Kidney tubule cell (primary cell): ENCODE data around the gene MED12L.
"Not testable (repeated sequence)": the region's sequence is repeated elsewhere in the genome, so short reads cannot be mapped to it uniquely, and the experiment has no call there.

ENCODE experiments used
- DNase-seq: peaks from one replicate; pipeline ENCODE4 v3.0.0-alpha.2; 2018; ENCODE audit warnings: low spot score

MED12L gene

DNA sequence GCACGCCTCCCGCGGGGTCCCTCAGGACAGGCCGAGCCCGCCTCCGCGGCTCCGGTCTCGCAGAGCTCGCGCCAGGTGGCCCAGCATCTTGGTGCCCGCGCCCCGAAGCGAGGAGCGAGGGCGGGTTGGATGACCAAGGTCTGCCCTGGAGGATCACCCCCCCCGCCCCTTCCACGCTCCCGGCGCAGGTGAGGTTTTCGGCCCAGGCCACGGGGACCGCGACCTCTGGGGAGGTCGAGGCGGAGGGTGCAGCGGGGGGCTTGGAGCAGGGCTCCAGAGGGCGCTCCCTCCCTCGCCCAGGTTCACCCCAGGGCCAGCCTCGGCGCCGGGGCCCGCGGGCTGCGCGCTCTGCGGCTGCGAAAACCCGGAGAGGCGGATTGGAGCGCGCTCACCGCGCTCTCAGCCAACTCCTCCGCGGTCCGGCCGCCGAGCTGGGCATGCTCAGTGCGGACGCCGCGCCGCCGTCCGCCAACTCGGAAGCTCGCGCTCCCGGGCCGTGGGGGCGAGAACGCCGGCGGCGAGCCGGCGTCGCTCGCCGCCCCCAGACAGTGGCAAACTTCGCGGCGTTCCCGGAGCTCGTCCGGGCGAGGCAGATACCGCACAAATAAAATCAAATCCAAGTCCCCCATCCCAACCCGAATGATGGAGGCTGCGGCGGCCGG is at the start of gene MED12L:
TSS of gene MED12L (plus strand) at position 438 of the 662 bp plus-strand sequence. CDS start 1,263 bp downstream, outside the sequence.
- DNase-seq = peak; percentile 77

DNA sequence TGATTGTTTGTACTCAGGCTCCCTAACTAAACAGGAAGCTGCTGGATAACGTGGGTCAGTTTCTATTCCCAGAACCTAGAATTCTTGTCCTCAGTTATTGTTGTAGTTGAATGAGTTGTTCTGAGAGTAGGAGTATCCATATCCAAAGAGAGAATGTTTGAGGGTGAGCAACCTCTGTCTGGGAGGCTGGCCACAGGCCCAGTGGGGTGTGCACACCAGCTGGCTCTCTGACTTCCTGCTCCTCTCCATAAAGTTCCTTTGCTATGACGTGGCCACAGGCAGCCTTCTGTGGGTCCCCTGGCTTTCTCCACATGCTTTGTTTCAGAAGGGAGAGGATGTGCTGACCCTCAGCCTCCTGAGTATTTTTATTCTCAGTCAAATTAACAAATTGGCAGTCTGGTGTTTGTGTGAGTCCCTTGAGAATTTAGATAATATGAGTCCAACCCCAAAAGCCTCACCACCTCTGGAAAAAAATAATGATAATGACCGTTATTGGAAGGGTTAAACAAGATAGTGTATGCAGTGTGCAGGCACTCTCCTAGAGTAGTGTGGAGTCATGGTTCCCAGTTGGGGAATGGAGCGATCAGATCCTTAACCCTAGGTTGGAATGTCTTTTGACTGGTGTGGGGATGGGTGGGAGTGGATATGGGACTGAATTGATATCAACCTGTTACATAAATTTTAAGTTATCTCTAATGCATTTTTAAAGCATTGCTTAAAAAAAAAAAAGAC is 47.6 kb upstream of the MED12L start:
- peak; percentile 90 for DNase-seq

DNA sequence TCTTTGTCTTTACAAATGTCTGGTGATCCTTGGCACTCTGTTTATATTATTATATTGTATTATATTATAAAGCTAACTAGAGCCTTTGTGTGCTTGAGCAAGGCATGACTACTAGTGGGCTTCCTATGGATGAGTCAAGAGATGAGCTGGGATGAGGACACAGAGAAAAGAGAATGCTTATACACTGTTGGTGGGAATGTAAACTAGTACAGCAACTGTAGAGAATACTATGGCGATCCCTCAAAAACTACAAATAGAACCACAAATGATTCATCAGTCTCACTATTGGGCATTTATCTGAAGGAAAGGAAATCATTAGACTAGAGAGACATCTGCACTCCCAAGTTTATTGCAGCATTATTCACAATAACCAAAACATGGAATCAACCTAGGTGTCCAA is 40.8 kb upstream of the MED12L start:
- DNase-seq = peak; percentile 21

- no peak for DNase-seq
Measured at GRCh38 chr3:151047636-151048035, 37.8 kb upstream of the MED12L start.

GRCh38 chr3:151051533-151051932 is 33.9 kb upstream of the MED12L start:
- DNase-seq = no peak

- DNase-seq = no peak
Measured at GRCh38 chr3:151052346-151052745, 33.1 kb upstream of the MED12L start.

- DNase-seq = no peak
Measured at GRCh38 chr3:151052756-151053155, 32.7 kb upstream of the MED12L start.

GRCh38 chr3:151058740-151059139 is 26.7 kb upstream of the MED12L start:
- DNase-seq = no peak

DNA sequence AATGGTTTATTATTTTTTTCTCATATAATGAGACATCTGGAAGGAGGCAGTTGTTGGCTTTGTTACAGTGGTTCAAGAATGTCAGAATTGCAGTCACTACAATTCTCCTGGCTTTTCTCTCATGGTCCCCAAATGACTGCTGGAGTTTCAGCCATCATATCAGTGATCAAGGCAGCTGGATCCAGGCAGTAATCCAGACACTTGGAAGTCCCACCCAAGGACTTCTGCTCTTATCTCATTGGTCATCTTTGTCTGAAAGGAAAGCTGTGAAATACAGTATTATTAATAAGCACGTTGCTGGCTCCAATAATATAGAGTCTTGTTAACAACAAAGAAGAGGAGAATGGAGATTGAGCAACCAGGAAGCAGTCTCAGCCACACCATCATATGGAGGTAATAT is 22.9 kb upstream of the MED12L start:
- no peak for DNase-seq

DNA sequence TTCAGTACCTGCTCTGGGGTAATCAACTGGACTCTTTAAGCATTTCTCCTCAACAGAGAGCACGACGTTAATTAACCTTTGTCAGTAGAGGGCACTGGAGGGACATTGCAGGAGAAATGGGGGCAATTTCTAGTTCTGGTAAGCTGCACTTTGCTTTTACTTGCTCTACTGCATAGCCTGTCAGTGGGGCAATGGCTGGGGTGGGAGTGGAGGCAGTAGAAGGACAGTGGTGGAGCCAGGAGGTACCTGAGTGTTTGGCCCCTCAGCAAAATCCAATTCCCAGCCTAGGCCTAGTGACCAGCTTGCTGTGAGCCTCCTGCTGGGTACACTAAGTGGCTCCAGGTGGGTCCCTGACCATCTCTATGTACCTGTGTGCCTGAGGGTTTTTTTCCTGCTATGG is 18.3 kb upstream of the MED12L start:
- no peak for DNase-seq

DNA sequence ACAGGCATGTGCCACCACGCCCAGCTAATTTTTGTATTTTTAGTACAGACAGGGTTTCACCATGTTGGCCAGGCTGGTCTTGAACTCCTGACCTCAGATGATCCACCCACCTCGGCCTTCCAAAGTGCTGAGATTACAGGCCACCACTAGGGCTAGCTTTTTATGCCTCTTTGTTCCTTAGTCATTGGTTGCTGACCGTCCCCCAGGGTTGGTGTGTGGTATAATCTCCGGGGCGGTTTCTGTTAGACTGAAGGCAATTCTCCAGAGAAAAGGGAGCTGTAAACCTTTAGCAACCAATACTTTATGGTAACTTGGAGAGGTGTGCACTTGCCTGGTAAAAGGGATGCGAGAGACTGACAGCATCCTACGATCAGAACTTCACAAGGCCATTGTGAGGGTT is 12.6 kb upstream of the MED12L start:
- not testable (repeated sequence) for DNase-seq

- DNase-seq = no peak
Measured at GRCh38 chr3:151074256-151074655, 11.2 kb upstream of the MED12L start.

- no peak for DNase-seq
Measured at GRCh38 chr3:151075869-151076562, 9.4 kb upstream of the MED12L start.

DNA sequence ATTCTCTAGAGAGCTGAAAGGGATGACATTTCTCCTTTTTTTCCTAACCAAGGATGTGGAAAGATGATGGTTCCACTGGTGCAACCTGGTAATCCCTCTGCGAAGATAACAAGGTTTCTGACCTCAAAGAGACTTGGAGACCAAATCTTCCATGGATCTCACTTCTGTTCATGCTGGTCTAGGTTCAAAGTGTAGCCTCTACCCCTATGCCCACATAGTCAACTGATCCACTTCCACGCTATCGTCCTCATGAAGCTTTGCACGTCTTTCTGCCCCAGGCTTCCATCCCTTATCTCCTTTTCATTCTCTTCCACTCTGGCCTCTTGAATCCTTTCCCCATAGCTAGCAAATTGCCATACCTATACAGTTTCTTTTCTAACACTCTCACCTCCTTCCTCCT is 8.8 kb upstream of the MED12L start:
- no peak for DNase-seq

GRCh38 chr3:151081082-151081481 is 4.4 kb upstream of the MED12L start:
- not testable (repeated sequence) for DNase-seq

DNA sequence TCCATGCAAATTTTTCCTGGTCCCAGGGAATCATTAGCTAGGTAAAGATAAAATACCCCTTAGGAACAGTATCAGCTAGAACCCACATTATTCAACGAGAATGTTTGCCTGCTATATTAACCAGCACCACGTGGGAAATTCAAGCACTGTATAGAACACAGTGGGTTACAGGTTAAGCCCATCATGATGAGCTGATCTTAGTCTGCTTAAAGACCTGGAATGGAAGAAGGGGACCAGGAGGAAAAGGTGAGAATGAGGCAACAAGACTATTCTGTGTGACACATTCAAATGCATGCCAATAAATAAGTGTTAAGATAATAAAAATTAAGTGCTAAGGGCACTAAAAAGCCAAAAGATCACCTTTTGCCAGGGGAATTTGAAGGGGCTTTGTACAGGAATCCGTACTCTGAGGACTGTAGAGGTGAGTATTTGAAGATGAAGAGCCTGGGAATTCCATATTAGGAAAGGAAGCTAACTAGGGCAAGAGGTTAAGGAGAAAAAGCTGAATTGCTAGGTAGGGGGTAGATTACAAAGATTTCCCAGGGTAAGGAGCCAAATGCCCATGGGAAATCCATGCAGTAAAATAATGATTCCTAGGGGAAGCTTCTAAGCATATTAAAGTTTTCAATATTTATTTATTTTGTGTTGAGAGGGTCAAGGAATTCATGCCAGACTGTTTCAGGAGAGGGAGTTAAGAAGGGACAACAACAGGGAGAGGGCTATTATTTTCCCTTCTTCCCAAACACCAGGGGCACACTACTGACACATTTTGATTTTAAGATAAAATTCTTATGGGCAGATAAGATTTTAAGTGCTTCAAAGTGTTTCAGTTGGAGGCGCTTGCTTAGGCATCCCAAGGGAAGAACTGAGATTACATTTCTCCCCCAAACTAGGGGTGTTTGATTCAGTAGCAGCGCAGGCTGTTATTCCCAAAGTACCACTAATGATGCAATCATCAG is 2.3 kb upstream of the MED12L start:
- no peak for DNase-seq

- no peak for DNase-seq
Measured at GRCh38 chr3:151084893-151085226, 604 bp upstream of the MED12L start.

GRCh38 chr3:151085889-151086483 is 522 bp downstream of the MED12L start:
- DNase-seq = no peak

DNA sequence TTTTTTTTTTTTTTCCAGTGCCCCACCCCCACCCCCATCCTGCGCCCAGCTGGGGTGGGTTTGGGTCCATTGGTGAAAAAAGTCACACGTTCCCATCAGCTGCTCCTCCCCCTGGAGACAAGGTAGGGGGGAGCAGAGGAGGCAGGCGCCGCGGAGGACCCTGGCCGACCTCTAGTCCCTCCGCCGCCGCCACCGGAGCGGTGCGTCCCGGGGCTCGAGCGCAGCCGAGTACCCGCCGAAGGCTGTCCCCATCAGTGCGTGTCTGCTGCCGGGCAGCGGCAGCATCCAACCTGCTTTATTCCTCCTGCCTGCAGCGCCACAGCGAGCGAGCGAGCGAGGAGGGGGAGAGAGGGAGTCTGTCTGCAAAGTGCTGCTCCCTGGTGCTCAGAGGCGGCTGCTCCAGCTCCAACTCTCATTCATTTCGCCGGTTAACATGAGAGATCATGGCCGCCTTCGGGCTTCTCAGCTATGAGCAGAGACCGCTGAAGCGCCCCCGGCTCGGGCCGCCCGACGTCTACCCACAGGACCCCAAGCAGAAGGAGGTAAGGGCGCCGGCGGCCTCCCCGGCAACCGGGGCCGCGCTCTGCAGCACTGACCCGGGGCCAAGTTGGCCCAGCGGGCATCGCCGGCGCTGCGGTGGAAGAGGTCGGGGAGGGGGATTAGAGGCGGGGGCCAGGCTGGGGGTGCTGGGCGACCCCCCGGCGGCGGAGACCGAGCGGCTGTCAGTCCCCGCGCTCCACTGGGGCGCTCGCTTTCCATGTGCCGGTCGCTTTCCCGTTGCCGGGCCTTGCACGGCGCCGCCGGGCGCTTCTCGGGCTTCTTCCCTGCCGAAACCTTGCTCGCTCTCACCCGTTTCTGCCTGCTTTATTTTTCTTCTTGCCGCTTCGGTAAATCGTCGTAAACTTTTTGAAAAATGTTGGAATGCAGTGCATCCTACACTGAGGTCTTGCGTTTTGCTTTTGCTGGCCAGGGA is 1.3 kb downstream of the MED12L start:
- DNase-seq = peak; percentile 89

- DNase-seq = no peak
Measured at GRCh38 chr3:151087648-151088047, 2.2 kb downstream of the MED12L start.
